GM18951 (cell line): ENCODE data around the gene SASH1.

Experiments used
- POLR2A ChIP-seq: IDR thresholded peaks from 4 replicates; pipeline ENCODE4 v1.6.1; 2011; ENCODE audit warnings: mild to moderate bottlenecking; ENCODE audit not compliant: insufficient read length, insufficient read depth; ENCODE audit errors: extremely low read depth
- in situ Hi-C: fragments of 300-500 bp; cut with MboI; formaldehyde crosslinking; loops from one replicate; pipeline ENCODE4 v1.12.0; 2022; ENCODE audit warnings: low sequenced_read_pairs, mixed read lengths, inconsistent platforms; ENCODE audit not compliant: unreplicated experiment

The SASH1 gene

GRCh38 chr6:148317051-148317450, 25.6 kb upstream of the SASH1 start:
- in situ Hi-C loops = no loop called here
- TF ChIP-seq POLR2A = no peak

GRCh38 chr6:148317739-148318138, 24.9 kb upstream of the SASH1 start:
- in situ Hi-C loops = no loop called here
- no peak for TF ChIP-seq POLR2A

GRCh38 chr6:148322704-148323103, 19.9 kb upstream of the SASH1 start:
- no peak for TF ChIP-seq POLR2A
- in situ Hi-C loops = no loop called here

GRCh38 chr6:148323344-148323743, 19.3 kb upstream of the SASH1 start:
- in situ Hi-C loops = no loop called here
- no peak for TF ChIP-seq POLR2A

GRCh38 chr6:148324297-148324985, 18.2 kb upstream of the SASH1 start:
- no peak for TF ChIP-seq POLR2A
- in situ Hi-C loops = no loop called here

GRCh38 chr6:148325316-148326068, 17.1 kb upstream of the SASH1 start:
- in situ Hi-C loops = no loop called here
- TF ChIP-seq POLR2A = no peak

GRCh38 chr6:148328876-148329555, 13.6 kb upstream of the SASH1 start:
- in situ Hi-C loops = no loop called here
- no peak for TF ChIP-seq POLR2A

GRCh38 chr6:148329596-148330381, 12.8 kb upstream of the SASH1 start:
- TF ChIP-seq POLR2A = no peak
- in situ Hi-C loops = no loop called here

GRCh38 chr6:148332088-148332487, 10.6 kb upstream of the SASH1 start:
- no peak for TF ChIP-seq POLR2A
- in situ Hi-C loops = no loop called here

GRCh38 chr6:148336901-148337300, 5.7 kb upstream of the SASH1 start:
- no peak for TF ChIP-seq POLR2A

GRCh38 chr6:148339766-148340165, 2.9 kb upstream of the SASH1 start:
- TF ChIP-seq POLR2A = no peak
- in situ Hi-C loops = no loop called here

More at GRCh38 chr6:148336901-148337300, 5.7 kb upstream of the SASH1 start:
- in situ Hi-C loops = no loop called here

- in situ Hi-C loops = no loop called here
- TF ChIP-seq POLR2A = no peak
These were observed 1.9 kb upstream of the SASH1 start for GRCh38 chr6:148340586-148341297.

- no peak for TF ChIP-seq POLR2A
- in situ Hi-C loops = no loop called here
These were observed 613 bp upstream of the SASH1 start for GRCh38 chr6:148342100-148342349.
